ENCODE results near the gene RINL.

DNA sequence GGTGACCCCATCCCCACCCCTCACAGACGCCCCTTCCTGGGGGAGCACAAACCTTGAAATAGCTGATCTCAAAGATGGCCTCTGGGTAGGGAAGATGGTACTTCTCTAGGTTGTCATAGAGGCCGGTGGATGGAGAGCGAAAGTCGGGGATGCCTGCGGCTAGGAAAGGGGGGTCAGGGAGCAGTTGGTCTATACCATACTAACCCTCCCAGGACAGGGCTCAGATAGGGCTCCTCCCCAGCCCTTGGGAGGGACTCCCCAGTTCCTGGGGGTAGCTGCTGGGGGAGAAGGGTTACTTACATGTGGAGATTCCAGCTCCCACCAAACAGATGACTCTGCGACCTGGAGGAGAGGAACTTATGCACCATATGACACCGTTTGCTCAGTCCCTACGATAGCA lies 11.7 kb upstream of the RINL start:
- TF ChIP-seq POLR2A (IDR thresholded peaks at IDR 0.05; ENCODE audit: low read length) (no peak), GATA1 (IDR thresholded peaks at IDR 0.05; ENCODE audit: low read depth, low read length) (no peak)
